ENCODE results near the gene ATG14. TPM values are rescaled to one million over a fixed set of nuclear protein-coding genes. Genes with fewer than 3 reads are reported as not detected.

The ATG14 gene
- total and polyA plus RNA-seq, 2 experiments from 2014 or later: 7.3 to 15.2 TPM

- H3K36me3 ChIP-seq (ENCODE audit: insufficient read depth): no peaks in the 10 kb centered on the region
- H3K9me3 Mint-ChIP-seq: no peaks in the 10 kb centered on the region
Observed at GRCh38 chr14:55426891-55427290, 15.3 kb upstream of the ATG14 start.

More at GRCh38 chr14:55426891-55427290, 15.3 kb upstream of the ATG14 start:
- ATAC-seq: no peak
- Histone ChIP-seq H3K9me2 (ENCODE audit: insufficient read depth) (no peaks in the 10 kb centered on the region), H4K20me1 (replicated peaks; ENCODE audit: insufficient read depth) (no peaks in the 10 kb centered on the region), H3K79me2 (replicated peaks; ENCODE audit: insufficient read depth) (no peaks in the 10 kb centered on the region), H3K27me3 (ENCODE audit: insufficient read depth) (no peaks in the 10 kb centered on the region), H3F3A (replicated peaks; ENCODE audit: low read depth) (no peaks in the 10 kb centered on the region), H3K4me2 (no peak overlapping the region), H3K4me1 (ENCODE audit: insufficient read depth) (no peaks in the 10 kb centered on the region), H3K4me3 (no peak overlapping the region), H3K27ac (ENCODE audit: low read depth) (no peak overlapping the region), H2AFZ (no peak overlapping the region)
- H3K4me3 Mint-ChIP-seq: no peak overlapping the region
- H3K27ac Mint-ChIP-seq: no peak overlapping the region
- TF ChIP-seq REST (IDR thresholded peaks at IDR 0.05; ENCODE audit: unreplicated experiment) (no peak), ZNF331 (CRISPR knock-in tag; IDR thresholded peaks at IDR 0.05; ENCODE audit: low read depth) (no peak), EZH2phosphoT487 (IDR thresholded peaks at IDR 0.05; ENCODE audit: unreplicated experiment) (no peak), NANOG (IDR thresholded peaks at IDR 0.05; ENCODE audit: borderline replicate concordance) (no peak), ZNF462 (CRISPR knock-in tag; IDR thresholded peaks at IDR 0.05) (no peak), POLR2AphosphoS5 (IDR thresholded peaks at IDR 0.05; ENCODE audit: low read depth) (no peak)
- H3K27me3 Mint-ChIP-seq (ENCODE audit: insufficient read depth, low read depth, poor library complexity): no peaks in the 10 kb centered on the region
- no peak for DNase-seq (ENCODE audit: low spot score)
- peaks cover 12% of the 10 kb centered on the region; the same call in 2 of the 3 replicates for H3K4me1 Mint-ChIP-seq
- H3K36me3 Mint-ChIP-seq (ENCODE audit: low read depth): no peaks in the 10 kb centered on the region

All from GM23338 (cell line).